Tibial nerve (tissue), 4 donors: Measurements from ENCODE around the gene PUS10. TPM values are rescaled to one million over a fixed set of nuclear protein-coding genes. Genes with fewer than 3 reads are reported as not detected.

ENCODE experiments used
- DNase-seq, 2 donors: peaks; one replicate each; pipeline ENCODE4 v3.0.0-alpha.2; 2019; ENCODE audit warnings: low spot score in 2 of 2
- H3K27ac ChIP-seq, 4 donors: fragments of 200-600 bp; sonication (generic) in 3 of 4; one replicate each; pipeline ENCODE4 v1.5.1; 2017 to 2019; ENCODE audit warnings: mild to moderate bottlenecking in 1 of 4
- H3K27me3 ChIP-seq, 2 donors: fragments of 200-600 bp; sonication (generic) in 1 of 2; one replicate each; pipeline versions ENCODE4 v1.5.1 to v1.6.0; 2017 to 2019
- H3K36me3 ChIP-seq, 3 donors: fragments of 200-600 bp; sonication (generic); one replicate each; pipeline ENCODE4 v1.5.1; 2018 to 2019
- H3K4me1 ChIP-seq, 4 donors: fragments of 200-600 bp; sonication (generic) in 3 of 4; one replicate each; pipeline ENCODE4 v1.5.1; 2017 to 2019
- H3K4me3 ChIP-seq, 4 donors: fragments of 200-600 bp; sonication (generic) in 3 of 4; one replicate each; pipeline ENCODE4 v1.5.1; 2017 to 2019; ENCODE audit warnings: mild to moderate bottlenecking in 1 of 4, moderate library complexity in 1 of 4
- H3K9me3 ChIP-seq, 4 donors: fragments of 200-600 bp; sonication (generic) in 3 of 4; one replicate each; pipeline ENCODE4 v1.5.1; 2017 to 2019
- CTCF ChIP-seq, 5 experiments: fragments of 200-600 bp in 3 of 5; fragments of 450-650 bp in 2 of 5; sonication (generic) in 3 of 5; IDR thresholded peaks; one replicate each; pipeline ENCODE4 v1.5.1; 2016 to 2019; ENCODE audit warnings: antibody characterized with exemption in 5 of 5, mild to moderate bottlenecking in 3 of 5, moderate library complexity in 2 of 5
- EP300 ChIP-seq, 2 donors: sonication (generic); formaldehyde crosslinking; IDR thresholded peaks; one replicate each; pipeline ENCODE4 v1.6.1; 2017; ENCODE audit warnings: antibody characterized with exemption in 2 of 2, mild to moderate bottlenecking in 1 of 2
- POLR2A ChIP-seq, 2 donors: fragments of 450-650 bp; IDR thresholded peaks; one replicate each; pipeline ENCODE4 v1.6.1; 2017; ENCODE audit warnings: antibody characterized with exemption in 2 of 2, mild to moderate bottlenecking in 2 of 2, moderate library complexity in 2 of 2
- WGBS, 2 donors: methylation state at CpG; one replicate each; pipeline ENCODE4 v1.1.5; 2018; 5-methylcytosine and 5-hydroxymethylcytosine counted together
- total RNA-seq, 4 donors: library from RNA; depleted of rRNA; stranded (reverse); fragments of >200 nt; gene quantifications; one replicate each; pipeline ENCODE4 v1.1.0, GENCODE V29; 2016

PUS10 gene
- total RNA-seq, 4 donors from 2014 or later = 3.0 to 14.2 (median 6.2) TPM

GRCh38 chr2:61029533-61029932 lies 11.5 kb upstream of the PUS10 start:
- no peak overlapping the region for H3K4me3 ChIP-seq
- no peaks in the 10 kb centered on the region for H3K9me3 ChIP-seq
- peaks cover 0 to 43% (median 11%) of the 10 kb centered on the region in 3 donors for H3K36me3 ChIP-seq
- no peak overlapping the region for H3K27ac ChIP-seq
- H3K27me3 ChIP-seq = no peaks in the 10 kb centered on the region
- no peak for DNase-seq
- TF ChIP-seq EP300 (IDR thresholded peaks at IDR 0.05) (no peak), POLR2A (IDR thresholded peaks at IDR 0.05) (no peak), CTCF (IDR thresholded peaks at IDR 0.05) (no peak)
- H3K4me1 ChIP-seq = no peaks in the 10 kb centered on the region
- WGBS, 2 donors = 95 to 96% methylated on average over 3 of the region's 3 CpGs

GRCh38 chr2:61023670-61024069 lies 5.6 kb upstream of the PUS10 start:
- no peak for TF ChIP-seq POLR2A (IDR thresholded peaks at IDR 0.05)
- no peak for TF ChIP-seq EP300 (IDR thresholded peaks at IDR 0.05)
- TF ChIP-seq CTCF (IDR thresholded peaks at IDR 0.05) = no peak
- peaks cover 0 to 38% (median 0%) of the 10 kb centered on the region in 3 donors for H3K36me3 ChIP-seq
- no peak for DNase-seq
- no peaks in the 10 kb centered on the region for H3K27me3 ChIP-seq
- H3K4me3 ChIP-seq = no peak overlapping the region
- no peak overlapping the region for H3K27ac ChIP-seq
- H3K9me3 ChIP-seq = peaks cover 0 to 6% (median 0%) of the 10 kb centered on the region in 4 donors
- 96 to 99% methylated on average over 4 of the region's 4 CpGs for WGBS, 2 donors
- peaks cover 0 to 22% (median 10%) of the 10 kb centered on the region in 4 donors for H3K4me1 ChIP-seq

- H3K36me3 ChIP-seq = peaks cover 0 to 33% (median 0%) of the 10 kb centered on the region in 3 donors
- WGBS, 2 donors = 94 to 97% methylated on average over 6 of the region's 6 CpGs
- H3K9me3 ChIP-seq = peaks cover 0 to 6% (median 0%) of the 10 kb centered on the region in 4 donors
- H3K27me3 ChIP-seq = no peaks in the 10 kb centered on the region
- no peak overlapping the region for H3K4me3 ChIP-seq
- TF ChIP-seq CTCF (IDR thresholded peaks at IDR 0.05) (no peak), EP300 (IDR thresholded peaks at IDR 0.05) (no peak), POLR2A (IDR thresholded peaks at IDR 0.05) (no peak)
- H3K4me1 ChIP-seq = peaks cover 0 to 32% (median 10%) of the 10 kb centered on the region in 4 donors
- no peak overlapping the region for H3K27ac ChIP-seq
- no peak for DNase-seq
Measured at GRCh38 chr2:61021228-61021660, 3.2 kb upstream of the PUS10 start.

DNA sequence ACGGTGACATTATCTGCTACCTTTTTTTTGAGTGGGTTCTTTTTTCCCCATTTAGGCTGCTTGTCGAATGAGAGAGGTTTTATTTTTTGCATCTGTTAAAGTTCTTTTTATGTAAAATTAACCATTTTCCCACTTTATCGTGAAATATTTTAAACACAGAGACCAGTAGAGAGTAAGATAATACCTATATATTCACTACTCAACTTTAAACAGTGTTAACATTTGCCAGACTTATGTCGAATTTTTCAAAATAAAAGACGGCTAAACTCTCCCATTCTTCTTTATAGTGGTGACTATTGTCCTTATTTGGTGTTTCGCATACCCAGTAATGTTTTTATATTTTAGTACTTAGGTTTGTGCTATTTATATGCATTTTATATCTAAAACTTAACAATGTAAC lies 743 bp upstream of the PUS10 start:
- H3K36me3 ChIP-seq = peaks cover 0 to 29% (median 0%) of the 10 kb centered on the region in 3 donors
- WGBS, 2 donors = 34 to 38% methylated on average over 6 of the region's 6 CpGs
- TF ChIP-seq CTCF (IDR thresholded peaks at IDR 0.05) (no peak), POLR2A (IDR thresholded peaks at IDR 0.05) (no peak), EP300 (IDR thresholded peaks at IDR 0.05) (no peak)
- H3K4me1 ChIP-seq = peaks cover 0 to 44% (median 10%) of the 10 kb centered on the region in 4 donors
- no peaks in the 10 kb centered on the region for H3K27me3 ChIP-seq
- H3K27ac ChIP-seq = peak overlapping the region in 2 of 4 donors; percentile 83 to 93
- peaks cover 0 to 6% (median 0%) of the 10 kb centered on the region in 4 donors for H3K9me3 ChIP-seq
- H3K4me3 ChIP-seq = peak overlapping the region in 3 of 4 donors; percentile 71 to 73 (median 71)
- DNase-seq = no peak

GRCh38 chr2:61018318-61018755 lies 282 bp upstream of the PUS10 start:
- no peak for DNase-seq
- Histone ChIP-seq H3K27ac (peak overlapping the region; percentile 71 to 93 (median 82)), H3K4me3 (peak overlapping the region; percentile 71 to 81 (median 72)), H3K27me3 (no peaks in the 10 kb centered on the region), H3K4me1 (peaks cover 0 to 44% (median 10%) of the 10 kb centered on the region in 4 donors), H3K36me3 (peaks cover 0 to 25% (median 0%) of the 10 kb centered on the region in 3 donors), H3K9me3 (peaks cover 0 to 6% (median 0%) of the 10 kb centered on the region in 4 donors)
- TF ChIP-seq POLR2A (IDR thresholded peaks at IDR 0.05) (no peak), CTCF (IDR thresholded peaks at IDR 0.05) (no peak), EP300 (IDR thresholded peaks at IDR 0.05) (no peak)
- WGBS, 2 donors = 2% methylated on average over 7 of the region's 7 CpGs
